ENCODE results near the gene BCAM. TPM values are rescaled to one million over a fixed set of nuclear protein-coding genes. Genes with fewer than 3 reads are reported as not detected.

Gene BCAM
- total and polyA plus RNA-seq, 2 experiments from 2014 or later, result 34.7 to 77.1 TPM

- TF ChIP-seq EZH2 (IDR thresholded peaks at IDR 0.05; ENCODE audit: borderline replicate concordance) (no peak), EZH2phosphoT487 (IDR thresholded peaks at IDR 0.05; ENCODE audit: low read depth, severe bottlenecking, unreplicated experiment) (no peak)
- TF ChIP-seq, protein P1, sequence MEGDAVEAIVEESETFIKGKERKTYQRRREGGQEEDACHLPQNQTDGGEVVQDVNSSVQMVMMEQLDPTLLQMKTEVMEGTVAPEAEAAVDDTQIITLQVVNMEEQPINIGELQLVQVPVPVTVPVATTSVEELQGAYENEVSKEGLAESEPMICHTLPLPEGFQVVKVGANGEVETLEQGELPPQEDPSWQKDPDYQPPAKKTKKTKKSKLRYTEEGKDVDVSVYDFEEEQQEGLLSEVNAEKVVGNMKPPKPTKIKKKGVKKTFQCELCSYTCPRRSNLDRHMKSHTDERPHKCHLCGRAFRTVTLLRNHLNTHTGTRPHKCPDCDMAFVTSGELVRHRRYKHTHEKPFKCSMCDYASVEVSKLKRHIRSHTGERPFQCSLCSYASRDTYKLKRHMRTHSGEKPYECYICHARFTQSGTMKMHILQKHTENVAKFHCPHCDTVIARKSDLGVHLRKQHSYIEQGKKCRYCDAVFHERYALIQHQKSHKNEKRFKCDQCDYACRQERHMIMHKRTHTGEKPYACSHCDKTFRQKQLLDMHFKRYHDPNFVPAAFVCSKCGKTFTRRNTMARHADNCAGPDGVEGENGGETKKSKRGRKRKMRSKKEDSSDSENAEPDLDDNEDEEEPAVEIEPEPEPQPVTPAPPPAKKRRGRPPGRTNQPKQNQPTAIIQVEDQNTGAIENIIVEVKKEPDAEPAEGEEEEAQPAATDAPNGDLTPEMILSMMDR (IDR thresholded peaks at IDR 0.05; ENCODE audit: poor library complexity), result no peak
- DNase-seq (ENCODE audit: low spot score), result no peak
These were observed 57.8 kb downstream of the BCAM start for GRCh38 chr19:44866664-44867063.

GRCh38 chr19:44867578-44867977 is 58.7 kb downstream of the BCAM start:
- Histone ChIP-seq H3K9me3 (ENCODE audit: low read depth) (no peaks in the 10 kb centered on the region), H3K27me3 (no peaks in the 10 kb centered on the region), H3K36me3 (replicated peaks; ENCODE audit: insufficient read depth, low read depth) (no peaks in the 10 kb centered on the region), H3K4me1 (ENCODE audit: insufficient read depth) (peaks cover 5% of the 10 kb centered on the region), H4K20me1 (ENCODE audit: insufficient read depth, poor library complexity, severe bottlenecking) (peaks cover 9% of the 10 kb centered on the region), H3K27ac (no peak overlapping the region), H3K9me2 (replicated peaks; ENCODE audit: insufficient read depth) (no peaks in the 10 kb centered on the region), H3K4me3 (no peak overlapping the region), H3K4me2 (no peak overlapping the region), H3K79me2 (peaks cover 58% of the 10 kb centered on the region), H2AFZ (no peak overlapping the region)
- no peak for DNase-seq (ENCODE audit: low spot score)
- TF ChIP-seq EZH2phosphoT487 (IDR thresholded peaks at IDR 0.05; ENCODE audit: low read depth, severe bottlenecking, unreplicated experiment) (no peak), EZH2 (IDR thresholded peaks at IDR 0.05; ENCODE audit: borderline replicate concordance) (no peak)
- TF ChIP-seq, protein P1 (IDR thresholded peaks at IDR 0.05; ENCODE audit: poor library complexity), result no peak
- WGBS (ENCODE audit: low lambda C conversion rate, missing lambda C conversion rate), result 91% methylated on average over 12 of the region's 12 CpGs

More at GRCh38 chr19:44866664-44867063, 57.8 kb downstream of the BCAM start:
- 97% methylated on average over 4 of the region's 4 CpGs for whole genome bisulfite sequencing (ENCODE audit: low lambda C conversion rate, missing lambda C conversion rate)
- Histone ChIP-seq H3K9me2 (replicated peaks; ENCODE audit: insufficient read depth) (no peaks in the 10 kb centered on the region), H2AFZ (no peak overlapping the region), H3K4me1 (ENCODE audit: insufficient read depth) (peaks cover 5% of the 10 kb centered on the region), H3K4me3 (no peak overlapping the region), H4K20me1 (ENCODE audit: insufficient read depth, poor library complexity, severe bottlenecking) (peaks cover 8% of the 10 kb centered on the region), H3K27ac (no peak overlapping the region), H3K4me2 (no peak overlapping the region), H3K79me2 (peaks cover 59% of the 10 kb centered on the region), H3K36me3 (replicated peaks; ENCODE audit: insufficient read depth, low read depth) (no peaks in the 10 kb centered on the region), H3K9me3 (ENCODE audit: low read depth) (no peaks in the 10 kb centered on the region), H3K27me3 (no peaks in the 10 kb centered on the region)

DNA sequence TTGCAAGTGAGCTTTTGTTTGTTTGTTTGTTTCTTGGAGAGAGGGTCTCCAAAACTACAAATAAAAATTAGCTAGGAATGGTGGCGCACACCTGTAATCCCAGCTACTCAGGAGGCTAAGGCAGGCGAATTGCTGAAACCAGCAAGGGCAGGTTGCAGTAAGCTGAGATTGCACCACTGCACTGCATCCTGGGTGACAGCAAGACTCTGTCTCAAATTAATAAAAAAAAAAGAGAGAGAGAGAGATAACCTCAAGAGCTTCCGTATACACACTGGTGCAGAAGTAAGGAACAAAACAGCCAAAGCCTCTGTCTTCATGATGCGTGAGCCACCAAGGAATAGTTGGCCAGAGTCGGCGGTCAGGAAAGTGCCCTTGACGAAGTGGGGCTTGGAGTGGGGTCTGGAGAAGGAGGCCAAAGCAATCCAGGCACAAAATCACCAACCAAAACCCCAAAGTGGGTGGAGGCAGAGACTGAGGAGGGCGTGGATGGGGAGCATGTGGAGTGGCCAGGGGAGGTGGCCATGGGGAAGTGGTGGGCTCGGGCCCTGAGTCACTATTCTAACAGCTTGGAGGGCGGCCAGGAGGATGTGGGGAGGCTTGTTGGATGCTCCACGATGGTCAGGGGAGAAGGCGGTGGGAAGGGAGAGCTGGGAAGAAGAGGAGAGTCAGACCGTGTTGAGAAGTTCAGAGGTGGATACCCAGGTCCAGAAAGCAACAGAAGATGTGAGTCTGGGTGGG is 61.0 kb downstream of the BCAM start:
- Histone ChIP-seq H3K4me2 (no peak overlapping the region), H3K36me3 (replicated peaks; ENCODE audit: insufficient read depth, low read depth) (no peaks in the 10 kb centered on the region), H2AFZ (no peak overlapping the region), H3K27ac (peak overlapping the region; percentile 45), H3K27me3 (no peaks in the 10 kb centered on the region), H3K4me3 (no peak overlapping the region), H3K9me3 (ENCODE audit: low read depth) (no peaks in the 10 kb centered on the region), H3K9me2 (replicated peaks; ENCODE audit: insufficient read depth) (no peaks in the 10 kb centered on the region), H3K79me2 (peaks cover 43% of the 10 kb centered on the region), H3K4me1 (ENCODE audit: insufficient read depth) (peaks cover 5% of the 10 kb centered on the region), H4K20me1 (ENCODE audit: insufficient read depth, poor library complexity, severe bottlenecking) (peaks cover 9% of the 10 kb centered on the region)
- TF ChIP-seq EZH2phosphoT487 (IDR thresholded peaks at IDR 0.05; ENCODE audit: low read depth, severe bottlenecking, unreplicated experiment) (no peak), EZH2 (IDR thresholded peaks at IDR 0.05; ENCODE audit: borderline replicate concordance) (no peak)
- TF ChIP-seq, protein P1 (IDR thresholded peaks at IDR 0.05; ENCODE audit: poor library complexity), result no peak
- no peak for DNase-seq (ENCODE audit: low spot score)
- WGBS (ENCODE audit: low lambda C conversion rate, missing lambda C conversion rate), result 85% methylated on average over 13 of the region's 13 CpGs

Small RNAs within 50 kb of the gene (small RNA-seq; reads per million reads assigned to genes)
- not detected for gene RF00156

Other genes with a start within 250 kb of the BCAM start
- gene IGSF23, start 195.5 kb upstream of the BCAM start, total RNA-seq, result 2.1 TPM in 2 replicates
- gene IGSF23, start 195.5 kb upstream of the BCAM start, polyA plus RNA-seq, result 0.21 and 3.8 TPM in 2 replicates
- gene PVR, start 165.2 kb upstream of the BCAM start, total RNA-seq, result 123 and 124 TPM in 2 replicates
- gene PVR, start 165.2 kb upstream of the BCAM start, polyA plus RNA-seq, result 76.4 and 85.6 TPM in 2 replicates
- gene CEACAM19, start 137.6 kb upstream of the BCAM start, total RNA-seq, result 2.8 and 5.1 TPM in 2 replicates
- 4.9 and 5.6 TPM in 2 replicates for gene CEACAM19, start 137.6 kb upstream of the BCAM start, polyA plus RNA-seq
- gene CEACAM16, start 110.0 kb upstream of the BCAM start, total RNA-seq, result 0.73 TPM in 1 of 2 replicates, not detected in the other
- not detected in 2 replicates for gene CEACAM16, start 110.0 kb upstream of the BCAM start, polyA plus RNA-seq
- gene BCL3, start 60.4 kb upstream of the BCAM start, total RNA-seq, result 4.3 and 6.3 TPM in 2 replicates
- 45.7 and 51.4 TPM in 2 replicates for gene BCL3, start 60.4 kb upstream of the BCAM start, polyA plus RNA-seq
- 26.2 and 28.3 TPM in 2 replicates for gene CBLC, start 31.2 kb upstream of the BCAM start, total RNA-seq
- gene CBLC, start 31.2 kb upstream of the BCAM start, polyA plus RNA-seq, result 38.1 and 39.7 TPM in 2 replicates
- 174 and 193 TPM in 2 replicates for gene NECTIN2, start 37.2 kb downstream of the BCAM start, total RNA-seq
- gene NECTIN2, start 37.2 kb downstream of the BCAM start, polyA plus RNA-seq, result 300 and 307 TPM in 2 replicates
- gene TOMM40, start 82.2 kb downstream of the BCAM start, total RNA-seq, result 60.9 and 67.9 TPM in 2 replicates
- gene TOMM40, start 82.2 kb downstream of the BCAM start, polyA plus RNA-seq, result 83.1 and 83.7 TPM in 2 replicates
- 3,920 and 3,946 TPM in 2 replicates for gene APOE, start 96.7 kb downstream of the BCAM start, total RNA-seq
- gene APOE, start 96.7 kb downstream of the BCAM start, polyA plus RNA-seq, result 3,558 and 4,019 TPM in 2 replicates
- gene APOC1, start 105.5 kb downstream of the BCAM start, total RNA-seq, result 330 and 390 TPM in 2 replicates
- gene APOC1, start 105.5 kb downstream of the BCAM start, polyA plus RNA-seq, result 395 and 606 TPM in 2 replicates
- not detected in 2 replicates for gene APOC4, start 133.1 kb downstream of the BCAM start, total RNA-seq
- 1.1 TPM in 1 of 2 replicates, not detected in the other for gene APOC4, start 133.1 kb downstream of the BCAM start, polyA plus RNA-seq
- gene APOC2, start 136.9 kb downstream of the BCAM start, total RNA-seq, result 435 and 454 TPM in 2 replicates
- 603 and 827 TPM in 2 replicates for gene APOC2, start 136.9 kb downstream of the BCAM start, polyA plus RNA-seq
- 41.0 and 49.1 TPM in 2 replicates for gene CLPTM1, start 146.3 kb downstream of the BCAM start, total RNA-seq
- gene CLPTM1, start 146.3 kb downstream of the BCAM start, polyA plus RNA-seq, result 89.7 and 93.1 TPM in 2 replicates
- 6.3 and 8.5 TPM in 2 replicates for gene RELB, start 192.4 kb downstream of the BCAM start, total RNA-seq
- 9.1 and 13.9 TPM in 2 replicates for gene RELB, start 192.4 kb downstream of the BCAM start, polyA plus RNA-seq
- gene CLASRP, start 229.9 kb downstream of the BCAM start, total RNA-seq, result 32.3 and 56.2 TPM in 2 replicates
- gene CLASRP, start 229.9 kb downstream of the BCAM start, polyA plus RNA-seq, result 45.8 and 74.5 TPM in 2 replicates

All from hepatocyte (in vitro differentiated cells).